Prostate gland (tissue), 2 donors: ENCODE results near the gene CRIP3.

Experiments
- POLR2A ChIP-seq: fragments of 450-650 bp; IDR thresholded peaks from one replicate; pipeline ENCODE4 v1.6.1; 2016; ENCODE audit warnings: antibody characterized with exemption, mild to moderate bottlenecking
- POLR2AphosphoS5 ChIP-seq: sonication (generic); formaldehyde crosslinking; IDR thresholded peaks from one replicate; pipeline ENCODE4 v1.6.1; 2017; ENCODE audit warnings: antibody characterized with exemption
- TF ChIP-seq, protein P1 (sequence below), 4 experiments: fragments of 200-600 bp in 2 of 4; fragments of 450-650 bp in 2 of 4; sonication (generic) in 2 of 4; IDR thresholded peaks; 1 replicate in 3 of 4; 2 replicates in 1 of 4; pipeline ENCODE4 v1.5.1; 2016 to 2019; ENCODE audit warnings: antibody characterized with exemption in 4 of 4, mild to moderate bottlenecking in 2 of 4, moderate library complexity in 2 of 4

GRCh38 chr6:43307451-43308100, 1.1 kb downstream of the CRIP3 start:
- TF ChIP-seq, protein P1, sequence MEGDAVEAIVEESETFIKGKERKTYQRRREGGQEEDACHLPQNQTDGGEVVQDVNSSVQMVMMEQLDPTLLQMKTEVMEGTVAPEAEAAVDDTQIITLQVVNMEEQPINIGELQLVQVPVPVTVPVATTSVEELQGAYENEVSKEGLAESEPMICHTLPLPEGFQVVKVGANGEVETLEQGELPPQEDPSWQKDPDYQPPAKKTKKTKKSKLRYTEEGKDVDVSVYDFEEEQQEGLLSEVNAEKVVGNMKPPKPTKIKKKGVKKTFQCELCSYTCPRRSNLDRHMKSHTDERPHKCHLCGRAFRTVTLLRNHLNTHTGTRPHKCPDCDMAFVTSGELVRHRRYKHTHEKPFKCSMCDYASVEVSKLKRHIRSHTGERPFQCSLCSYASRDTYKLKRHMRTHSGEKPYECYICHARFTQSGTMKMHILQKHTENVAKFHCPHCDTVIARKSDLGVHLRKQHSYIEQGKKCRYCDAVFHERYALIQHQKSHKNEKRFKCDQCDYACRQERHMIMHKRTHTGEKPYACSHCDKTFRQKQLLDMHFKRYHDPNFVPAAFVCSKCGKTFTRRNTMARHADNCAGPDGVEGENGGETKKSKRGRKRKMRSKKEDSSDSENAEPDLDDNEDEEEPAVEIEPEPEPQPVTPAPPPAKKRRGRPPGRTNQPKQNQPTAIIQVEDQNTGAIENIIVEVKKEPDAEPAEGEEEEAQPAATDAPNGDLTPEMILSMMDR (IDR thresholded peaks at IDR 0.05), result no peak
- TF ChIP-seq POLR2A, result no peak
- TF ChIP-seq POLR2AphosphoS5, result no peak
